Ascending aorta (tissue), 2 donors: Measurements from ENCODE around the gene RGPD3. TPM values are rescaled to one million over a fixed set of nuclear protein-coding genes. Genes with fewer than 3 reads are reported as not detected.

Source experiments
- DNase-seq, 2 donors: peaks; one replicate each; pipeline ENCODE4 v3.0.0-alpha.2; 2019; ENCODE audit warnings: low spot score in 2 of 2
- H3K27ac ChIP-seq, 2 donors: fragments of 200-600 bp; sonication (generic); one replicate each; pipeline ENCODE4 v1.5.1; 2016 to 2017; ENCODE audit warnings: mild to moderate bottlenecking in 1 of 2
- H3K27me3 ChIP-seq: fragments of 200-600 bp; sonication (generic); one replicate; pipeline ENCODE4 v1.5.1; 2017
- H3K36me3 ChIP-seq, 2 donors: fragments of 200-600 bp; sonication (generic); one replicate each; pipeline ENCODE4 v1.5.1; 2016
- H3K4me1 ChIP-seq, 2 donors: fragments of 200-600 bp; sonication (generic); one replicate each; pipeline ENCODE4 v1.5.1; 2016 to 2017; ENCODE audit warnings: mild to moderate bottlenecking in 1 of 2
- H3K4me3 ChIP-seq, 2 donors: fragments of 200-600 bp; sonication (generic); one replicate each; pipeline ENCODE4 v1.5.1; 2016 to 2017; ENCODE audit warnings: mild to moderate bottlenecking in 1 of 2
- H3K9me3 ChIP-seq, 2 donors: fragments of 200-600 bp; sonication (generic); one replicate each; pipeline ENCODE4 v1.5.1; 2016
- CTCF ChIP-seq, 3 experiments: fragments of 200-600 bp in 2 of 3; fragments of 450-650 bp in 1 of 3; sonication (generic) in 2 of 3; IDR thresholded peaks; one replicate each; pipeline ENCODE4 v1.5.1; 2016 to 2019; ENCODE audit warnings: antibody characterized with exemption in 3 of 3, mild to moderate bottlenecking in 1 of 3, moderate library complexity in 1 of 3
- intact Hi-C: fragments of 100-400 bp; cut with DNase I; formaldehyde crosslinking; loops from one replicate; pipeline ENCODE4 v1.15.1; 2023
- total RNA-seq: library from RNA; depleted of rRNA; stranded (reverse); fragments of >200 nt; gene quantifications from one replicate; pipeline ENCODE4 v1.1.0, GENCODE V29; 2016

RGPD3 gene
- total RNA-seq, 1 donor from 2014 or later: 0.75 TPM

GRCh38 chr2:106353676-106354075 is 114.5 kb downstream of the RGPD3 start:
- intact Hi-C loops: no loop called here
- H3K27me3 ChIP-seq: no peaks in the 10 kb centered on the region
- H3K9me3 ChIP-seq: no peaks in the 10 kb centered on the region
- no peak for DNase-seq
- no peaks in the 10 kb centered on the region for H3K4me1 ChIP-seq
- no peaks in the 10 kb centered on the region for H3K36me3 ChIP-seq
- no peak for TF ChIP-seq CTCF (IDR thresholded peaks at IDR 0.05)
- no peak overlapping the region for H3K27ac ChIP-seq
- no peak overlapping the region for H3K4me3 ChIP-seq

- intact Hi-C loops: no loop called here
- H3K27ac ChIP-seq: no peak overlapping the region
- H3K27me3 ChIP-seq: no peaks in the 10 kb centered on the region
- no peak for TF ChIP-seq CTCF (IDR thresholded peaks at IDR 0.05)
- H3K4me3 ChIP-seq: no peak overlapping the region
- H3K9me3 ChIP-seq: no peaks in the 10 kb centered on the region
- DNase-seq: no peak
- no peaks in the 10 kb centered on the region for H3K4me1 ChIP-seq
- no peaks in the 10 kb centered on the region for H3K36me3 ChIP-seq
Measured at GRCh38 chr2:106350980-106351379, 117.2 kb downstream of the RGPD3 start.

GRCh38 chr2:106344302-106344701 is 123.9 kb downstream of the RGPD3 start:
- intact Hi-C loops: no loop called here

GRCh38 chr2:106343274-106343673 is 124.9 kb downstream of the RGPD3 start:
- no peaks in the 10 kb centered on the region for H3K36me3 ChIP-seq
- intact Hi-C loops: no loop called here
- DNase-seq: no peak
- TF ChIP-seq CTCF (IDR thresholded peaks at IDR 0.05): no peak
- no peaks in the 10 kb centered on the region for H3K4me1 ChIP-seq
- H3K9me3 ChIP-seq: no peaks in the 10 kb centered on the region
- no peak overlapping the region for H3K4me3 ChIP-seq
- no peak overlapping the region for H3K27ac ChIP-seq
- H3K27me3 ChIP-seq: no peaks in the 10 kb centered on the region

More at GRCh38 chr2:106344302-106344701, 123.9 kb downstream of the RGPD3 start:
- Histone ChIP-seq H3K27me3 (no peaks in the 10 kb centered on the region), H3K4me3 (no peak overlapping the region), H3K36me3 (no peaks in the 10 kb centered on the region), H3K4me1 (no peaks in the 10 kb centered on the region), H3K9me3 (no peaks in the 10 kb centered on the region), H3K27ac (no peak overlapping the region)
- TF ChIP-seq CTCF (IDR thresholded peaks at IDR 0.05): no peak
- DNase-seq: no peak

- Histone ChIP-seq H3K27ac (no peak overlapping the region), H3K36me3 (no peaks in the 10 kb centered on the region), H3K9me3 (no peaks in the 10 kb centered on the region), H3K4me3 (no peak overlapping the region), H3K27me3 (no peaks in the 10 kb centered on the region), H3K4me1 (no peaks in the 10 kb centered on the region)
- TF ChIP-seq CTCF (IDR thresholded peaks at IDR 0.05): no peak
- DNase-seq: no peak
- intact Hi-C loops: no loop called here
Measured at GRCh38 chr2:106342831-106343251, 125.4 kb downstream of the RGPD3 start.

GRCh38 chr2:106341666-106342065 is 126.5 kb downstream of the RGPD3 start:
- Histone ChIP-seq H3K4me3 (no peak overlapping the region), H3K27ac (no peak overlapping the region), H3K9me3 (no peaks in the 10 kb centered on the region), H3K27me3 (no peaks in the 10 kb centered on the region), H3K4me1 (no peaks in the 10 kb centered on the region), H3K36me3 (no peaks in the 10 kb centered on the region)
- DNase-seq: no peak
- intact Hi-C loops: no loop called here
- TF ChIP-seq CTCF (IDR thresholded peaks at IDR 0.05): no peak
